ENCODE measurements around the gene DHRS2. TPM values are rescaled to one million over a fixed set of nuclear protein-coding genes. Genes with fewer than 3 reads are reported as not detected.

Gene DHRS2
- polyA plus RNA-seq, 1 experiment: 0.09 TPM

- Histone ChIP-seq H3K27ac (ENCODE audit: low read depth, low read length) (no peak overlapping the region), H3K9me3 (ENCODE audit: control insufficient read depth, insufficient read depth, low read length) (no peaks in the 10 kb centered on the region), H3K4me3 (ENCODE audit: low read depth, low read length) (no peak overlapping the region), H3K27me3 (ENCODE audit: control insufficient read depth, insufficient read depth, low read length) (peaks cover 10% of the 10 kb centered on the region)
- ChIA-PET CTCF (interaction anchor here (1.1 to 2.3 kb wide), 5 partner anchors 11 to 243 kb away, joined by 5 to 44 read pairs (median 7); no protein-coding TSS in a partner anchor), POLR2A (no interaction called here)
- TF ChIP-seq CTCF (IDR thresholded peaks at IDR 0.05; ENCODE audit: low read depth, low read length): no peak
- DNase-seq (ENCODE audit: low read depth, low spot score): no peak
These were observed 31.0 kb downstream of the DHRS2 start for GRCh38 chr14:23667134-23667533.

- no peak for DNase-seq (ENCODE audit: low read depth, low spot score)
- H3K27me3 ChIP-seq (ENCODE audit: control insufficient read depth, insufficient read depth, low read length): peaks cover 9% of the 10 kb centered on the region
- CTCF ChIA-PET: interaction anchor here (1.2 kb wide), 1 partner anchor 241 kb away, joined by 3 read pairs; no protein-coding TSS in a partner anchor
- POLR2A ChIA-PET: no interaction called here
- no peak overlapping the region for H3K27ac ChIP-seq (ENCODE audit: low read depth, low read length)
- no peaks in the 10 kb centered on the region for H3K9me3 ChIP-seq (ENCODE audit: control insufficient read depth, insufficient read depth, low read length)
- no peak overlapping the region for H3K4me3 ChIP-seq (ENCODE audit: low read depth, low read length)
- no peak for TF ChIP-seq CTCF (IDR thresholded peaks at IDR 0.05; ENCODE audit: low read depth, low read length)
These were observed 33.3 kb downstream of the DHRS2 start for GRCh38 chr14:23669441-23669840.

- Histone ChIP-seq H3K9me3 (ENCODE audit: control insufficient read depth, insufficient read depth, low read length) (no peaks in the 10 kb centered on the region), H3K27ac (ENCODE audit: low read depth, low read length) (no peak overlapping the region), H3K4me3 (ENCODE audit: low read depth, low read length) (no peak overlapping the region), H3K27me3 (ENCODE audit: control insufficient read depth, insufficient read depth, low read length) (peaks cover 6% of the 10 kb centered on the region)
- no peak for DNase-seq (ENCODE audit: low read depth, low spot score)
- no peak for TF ChIP-seq CTCF (IDR thresholded peaks at IDR 0.05; ENCODE audit: low read depth, low read length)
- ChIA-PET POLR2A (no interaction called here), CTCF (no interaction called here)
These were observed 34.3 kb downstream of the DHRS2 start for GRCh38 chr14:23670481-23670880.

- no peak overlapping the region for H3K27ac ChIP-seq (ENCODE audit: low read depth, low read length)
- TF ChIP-seq CTCF (IDR thresholded peaks at IDR 0.05; ENCODE audit: low read depth, low read length): no peak
- ChIA-PET CTCF (interaction anchor here (0.7 kb wide), 1 partner anchor 445 kb away, joined by 7 read pairs; no protein-coding TSS in a partner anchor), POLR2A (no interaction called here)
- peaks cover 3% of the 10 kb centered on the region for H3K27me3 ChIP-seq (ENCODE audit: control insufficient read depth, insufficient read depth, low read length)
- no peak overlapping the region for H3K4me3 ChIP-seq (ENCODE audit: low read depth, low read length)
- no peak for DNase-seq (ENCODE audit: low read depth, low spot score)
- H3K9me3 ChIP-seq (ENCODE audit: control insufficient read depth, insufficient read depth, low read length): no peaks in the 10 kb centered on the region
These were observed 36.0 kb downstream of the DHRS2 start for GRCh38 chr14:23672200-23672599.

GRCh38 chr14:23675337-23675736 lies 39.2 kb downstream of the DHRS2 start:
- no peak overlapping the region for H3K27ac ChIP-seq (ENCODE audit: low read depth, low read length)
- no peak for DNase-seq (ENCODE audit: low read depth, low spot score)
- POLR2A ChIA-PET: no interaction called here

More at GRCh38 chr14:23675337-23675736, 39.2 kb downstream of the DHRS2 start:
- Histone ChIP-seq H3K27me3 (ENCODE audit: control insufficient read depth, insufficient read depth, low read length) (no peaks in the 10 kb centered on the region), H3K4me3 (ENCODE audit: low read depth, low read length) (no peak overlapping the region), H3K9me3 (ENCODE audit: control insufficient read depth, insufficient read depth, low read length) (no peaks in the 10 kb centered on the region)
- no peak for TF ChIP-seq CTCF (IDR thresholded peaks at IDR 0.05; ENCODE audit: low read depth, low read length)
- CTCF ChIA-PET: interaction anchor here (1.0 to 2.0 kb wide), 2 partner anchors 9 to 43 kb away, joined by 4 to 8 read pairs; no protein-coding TSS in a partner anchor
